ENCODE data around the gene THAP7. TPM values are rescaled to one million over a fixed set of nuclear protein-coding genes. Genes with fewer than 3 reads are reported as not detected.

The THAP7 gene
- polyA plus RNA-seq, 1 donor (not counting 4 experiments of a cell fraction or from before 2014, with no cell fraction given), result 10.4 TPM

DNA sequence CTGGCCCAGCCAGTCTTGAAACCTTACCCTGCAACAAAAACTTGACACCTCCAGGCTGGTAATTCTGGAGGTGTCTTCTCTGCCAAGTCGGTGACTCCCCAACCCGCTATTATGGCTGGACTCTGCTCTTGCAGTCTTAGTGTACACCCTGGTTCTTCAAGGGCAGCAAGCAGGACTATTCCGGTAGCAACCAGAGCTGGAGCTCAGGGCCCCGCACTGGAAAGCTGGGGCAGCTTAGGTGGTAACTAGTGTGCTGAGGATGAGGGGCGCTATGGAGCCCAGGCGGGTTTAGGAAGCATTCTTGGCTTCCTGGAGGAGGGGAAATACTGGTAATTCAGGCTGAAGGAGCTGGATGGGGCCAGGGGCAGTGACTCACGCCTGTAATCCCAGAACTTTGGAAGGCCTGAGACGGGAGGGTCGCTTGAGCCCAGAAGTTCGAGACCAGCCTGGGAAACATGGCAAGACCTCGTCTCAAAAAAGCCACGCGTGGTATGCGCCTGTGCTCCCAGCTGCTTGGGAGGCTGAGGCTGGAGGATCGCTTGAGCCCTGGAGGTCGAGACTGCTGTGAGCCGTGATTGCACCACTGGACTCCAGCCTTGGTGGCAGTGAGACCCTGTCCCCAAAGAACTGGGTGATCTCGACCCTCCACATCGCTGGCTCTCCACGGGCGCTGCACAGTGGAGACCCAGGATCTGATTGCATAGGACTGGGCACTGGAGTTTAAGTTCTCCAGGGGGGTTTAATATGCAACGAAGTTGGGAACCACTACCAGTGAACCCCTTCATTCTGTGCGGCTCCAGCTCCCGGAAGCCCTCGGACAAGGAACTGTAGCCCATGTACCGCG is 45.4 kb downstream of the THAP7 start:
- Histone ChIP-seq H3K4me3 (ENCODE audit: control insufficient read depth in 2 of 3, extremely low read depth in 1 of 3, insufficient read depth in 2 of 3, low read depth in 1 of 3, low read length in 3 of 3) (peak overlapping the region; percentile 55 to 65 (median 59)), H3K9me1 (ENCODE audit: control insufficient read depth, extremely low read depth, insufficient read depth, low read length) (no peaks in the 10 kb centered on the region), H3K4me1 (ENCODE audit: control insufficient read depth, extremely low read depth, insufficient read depth, low read length) (peaks cover 41% of the 10 kb centered on the region), H2AFZ (ENCODE audit: control insufficient read depth, low read length) (no peak overlapping the region), H3K27me3 (ENCODE audit: control insufficient read depth, extremely low read depth, insufficient read depth, low read length) (no peaks in the 10 kb centered on the region), H3K4me2 (ENCODE audit: control insufficient read depth, extremely low read depth, insufficient read depth, low read depth, low read length) (peak overlapping the region; percentile 65), H3K79me2 (ENCODE audit: control insufficient read depth, insufficient read depth, low read length) (peaks cover 20% of the 10 kb centered on the region), H3K27ac (ENCODE audit: control insufficient read depth, insufficient read depth, low read length) (peak overlapping the region; percentile 3), H3K36me3 (ENCODE audit: control insufficient read depth in 2 of 2, extremely low read depth in 1 of 2, insufficient read depth in 2 of 2, low read length in 2 of 2) (peaks cover 0 to 19% of the 10 kb centered on the region in 2 experiments), H3K9me3 (ENCODE audit: control insufficient read depth, low read depth, low read length) (no peaks in the 10 kb centered on the region), H3K9ac (ENCODE audit: control insufficient read depth, extremely low read depth, insufficient read depth, low read length) (peak overlapping the region; percentile 69), H4K20me1 (ENCODE audit: control insufficient read depth, extremely low read depth, insufficient read depth, low read length) (no peaks in the 10 kb centered on the region)
- DNase-seq (ENCODE audit: low read depth, low spot score) (peak; percentile 25), FAIRE-seq (peak; percentile 52)
- TF ChIP-seq EZH2 (IDR thresholded peaks at IDR 0.05; ENCODE audit: low read length), result no peak
- TF ChIP-seq, protein P1, sequence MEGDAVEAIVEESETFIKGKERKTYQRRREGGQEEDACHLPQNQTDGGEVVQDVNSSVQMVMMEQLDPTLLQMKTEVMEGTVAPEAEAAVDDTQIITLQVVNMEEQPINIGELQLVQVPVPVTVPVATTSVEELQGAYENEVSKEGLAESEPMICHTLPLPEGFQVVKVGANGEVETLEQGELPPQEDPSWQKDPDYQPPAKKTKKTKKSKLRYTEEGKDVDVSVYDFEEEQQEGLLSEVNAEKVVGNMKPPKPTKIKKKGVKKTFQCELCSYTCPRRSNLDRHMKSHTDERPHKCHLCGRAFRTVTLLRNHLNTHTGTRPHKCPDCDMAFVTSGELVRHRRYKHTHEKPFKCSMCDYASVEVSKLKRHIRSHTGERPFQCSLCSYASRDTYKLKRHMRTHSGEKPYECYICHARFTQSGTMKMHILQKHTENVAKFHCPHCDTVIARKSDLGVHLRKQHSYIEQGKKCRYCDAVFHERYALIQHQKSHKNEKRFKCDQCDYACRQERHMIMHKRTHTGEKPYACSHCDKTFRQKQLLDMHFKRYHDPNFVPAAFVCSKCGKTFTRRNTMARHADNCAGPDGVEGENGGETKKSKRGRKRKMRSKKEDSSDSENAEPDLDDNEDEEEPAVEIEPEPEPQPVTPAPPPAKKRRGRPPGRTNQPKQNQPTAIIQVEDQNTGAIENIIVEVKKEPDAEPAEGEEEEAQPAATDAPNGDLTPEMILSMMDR (optimal IDR thresholded peaks at IDR 0.05 in 1 of 3, IDR thresholded peaks at IDR 0.05 in 1 of 3, conservative IDR thresholded peaks at IDR 0.05 in 1 of 3; ENCODE audit: extremely low read depth in 1 of 3, insufficient read depth in 2 of 3, low read length in 3 of 3), result peak; percentile 23 to 59 (median 35)
- dilution Hi-C loops (cut with MboI; ENCODE audit: extremely low pct_ligation_motif_present, low sequenced_read_pairs), result no loop called here

DNA sequence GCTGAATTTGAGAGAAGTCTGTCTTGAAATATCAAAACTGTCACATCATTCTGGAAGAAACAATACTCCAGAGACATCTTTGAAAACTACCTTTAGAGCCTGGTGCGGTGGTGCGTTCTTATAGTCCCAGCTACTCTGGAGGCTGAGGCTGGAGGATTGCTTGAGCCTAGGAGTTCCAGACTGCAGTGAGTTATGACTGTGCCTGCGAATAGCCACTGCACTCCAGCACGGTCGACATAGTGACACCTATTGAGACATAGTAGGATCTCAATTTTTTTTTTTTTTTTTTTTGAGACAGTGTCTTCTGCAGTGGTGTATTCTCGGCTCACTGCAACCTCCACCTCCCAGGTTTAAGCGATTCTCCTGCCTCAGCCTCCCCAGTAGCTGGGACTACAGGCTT is 46.4 kb downstream of the THAP7 start:
- Histone ChIP-seq H3K27ac (ENCODE audit: control insufficient read depth, insufficient read depth, low read length) (no peak overlapping the region), H3K4me3 (ENCODE audit: control insufficient read depth in 2 of 3, extremely low read depth in 1 of 3, insufficient read depth in 2 of 3, low read depth in 1 of 3, low read length in 3 of 3) (no peak overlapping the region), H3K36me3 (ENCODE audit: control insufficient read depth in 2 of 2, extremely low read depth in 1 of 2, insufficient read depth in 2 of 2, low read length in 2 of 2) (peaks cover 0 to 26% of the 10 kb centered on the region in 2 experiments), H3K9ac (ENCODE audit: control insufficient read depth, extremely low read depth, insufficient read depth, low read length) (no peak overlapping the region), H3K27me3 (ENCODE audit: control insufficient read depth, extremely low read depth, insufficient read depth, low read length) (no peaks in the 10 kb centered on the region), H3K4me1 (ENCODE audit: control insufficient read depth, extremely low read depth, insufficient read depth, low read length) (peaks cover 49% of the 10 kb centered on the region), H2AFZ (ENCODE audit: control insufficient read depth, low read length) (no peak overlapping the region), H3K4me2 (ENCODE audit: control insufficient read depth, extremely low read depth, insufficient read depth, low read depth, low read length) (no peak overlapping the region), H3K9me3 (ENCODE audit: control insufficient read depth, low read depth, low read length) (no peaks in the 10 kb centered on the region), H3K9me1 (ENCODE audit: control insufficient read depth, extremely low read depth, insufficient read depth, low read length) (no peaks in the 10 kb centered on the region), H3K79me2 (ENCODE audit: control insufficient read depth, insufficient read depth, low read length) (peaks cover 26% of the 10 kb centered on the region), H4K20me1 (ENCODE audit: control insufficient read depth, extremely low read depth, insufficient read depth, low read length) (no peaks in the 10 kb centered on the region)
- no peak for DNase-seq (ENCODE audit: low read depth, low spot score)
- FAIRE-seq, result no peak
- TF ChIP-seq EZH2 (IDR thresholded peaks at IDR 0.05; ENCODE audit: low read length), result no peak
- TF ChIP-seq, protein P1 (optimal IDR thresholded peaks at IDR 0.05 in 1 of 3, IDR thresholded peaks at IDR 0.05 in 1 of 3, conservative IDR thresholded peaks at IDR 0.05 in 1 of 3; ENCODE audit: extremely low read depth in 1 of 3, insufficient read depth in 2 of 3, low read length in 3 of 3), result no peak
- dilution Hi-C loops (cut with MboI; ENCODE audit: extremely low pct_ligation_motif_present, low sequenced_read_pairs), result no loop called here
